Activated CD4-positive, alpha-beta T cell treated with anti-CD3 and anti-CD28 coated beads for 24 hours (primary cell): ENCODE data around the gene DNAH6.
"Not testable (repeated sequence)": the region's sequence is repeated elsewhere in the genome, so short reads cannot be mapped to it uniquely, and the experiment has no call there.

Experiments
- DNase-seq, 2 donors: peaks; one replicate each; pipeline ENCODE4 v3.0.0-alpha.2; 2020; ENCODE audit warnings: low read depth in 2 of 2

Gene DNAH6

DNA sequence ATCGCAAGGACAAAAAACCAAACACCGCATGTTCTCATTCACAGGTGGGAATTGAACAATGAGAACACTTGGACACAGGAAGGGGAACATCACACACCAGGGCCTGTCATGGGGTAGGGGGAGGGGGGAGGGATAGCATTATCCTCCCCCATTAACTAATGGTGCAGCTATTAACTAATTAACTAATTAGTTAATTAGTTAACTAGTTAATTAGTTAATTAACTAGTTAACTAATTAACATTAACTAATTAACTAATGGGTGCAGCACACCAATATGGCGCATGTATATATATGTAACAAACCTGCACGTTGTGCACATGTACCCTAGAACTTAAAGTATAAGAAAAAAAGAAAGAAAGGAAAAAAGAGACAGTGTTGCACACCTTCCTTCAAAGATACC, 352.0 kb downstream of the DNAH6 start:
- not testable (repeated sequence) for DNase-seq
